Vagina (tissue), 2 donors: ENCODE results near the gene ADGRV1. TPM values are rescaled to one million over a fixed set of nuclear protein-coding genes. Genes with fewer than 3 reads are reported as not detected.

ENCODE experiments used
- DNase-seq, 2 donors: peaks; one replicate each; pipeline ENCODE4 v3.0.0-alpha.2; 2017; ENCODE audit errors: extremely low spot score in 2 of 2
- H3K27ac ChIP-seq: fragments of 200-600 bp; sonication (generic); one replicate; pipeline ENCODE4 v1.5.1; 2019
- H3K27me3 ChIP-seq: fragments of 200-600 bp; sonication (generic); one replicate; pipeline ENCODE4 v1.5.1; 2019
- H3K36me3 ChIP-seq, 2 donors: fragments of 200-600 bp; sonication (generic); one replicate each; pipeline ENCODE4 v1.5.1; 2017 to 2019
- H3K4me1 ChIP-seq: fragments of 200-600 bp; sonication (generic); one replicate; pipeline ENCODE4 v1.5.1; 2019
- H3K4me3 ChIP-seq, 2 donors: fragments of 200-600 bp; sonication (generic); 1 replicate in 1 of 2; 2 replicates in 1 of 2; pipeline ENCODE4 v1.5.1; 2016 to 2019
- H3K9me3 ChIP-seq: fragments of 200-600 bp; sonication (generic); one replicate; pipeline ENCODE4 v1.5.1; 2019
- CTCF ChIP-seq, 3 experiments: fragments of 450-650 bp in 2 of 3; fragments of 200-600 bp in 1 of 3; sonication (generic) in 1 of 3; IDR thresholded peaks; one replicate each; pipeline ENCODE4 v1.5.1; 2017 to 2019; ENCODE audit warnings: antibody characterized with exemption in 3 of 3, mild to moderate bottlenecking in 2 of 3, moderate library complexity in 2 of 3
- POLR2A ChIP-seq, 2 donors: fragments of 450-650 bp; IDR thresholded peaks; one replicate each; pipeline ENCODE4 v1.6.1; 2017; ENCODE audit warnings: antibody characterized with exemption in 2 of 2, mild to moderate bottlenecking in 2 of 2, moderate library complexity in 2 of 2
- POLR2AphosphoS5 ChIP-seq, 2 donors: sonication (generic); formaldehyde crosslinking; IDR thresholded peaks; one replicate each; pipeline ENCODE4 v1.9.0; 2017; ENCODE audit warnings: antibody characterized with exemption in 2 of 2, mild to moderate bottlenecking in 2 of 2, low read depth in 1 of 2; ENCODE audit not compliant: insufficient read depth in 1 of 2
- intact Hi-C: fragments of 100-400 bp; cut with DNase I; formaldehyde crosslinking; loops from one replicate; pipeline ENCODE4 v1.15.1; 2023
- total RNA-seq: library from RNA; depleted of rRNA; stranded (reverse); fragments of >200 nt; gene quantifications from one replicate; pipeline ENCODE4 v1.2.3, GENCODE V29; 2016

Gene ADGRV1
- total RNA-seq, 1 donor from 2014 or later: 10.6 TPM

GRCh38 chr5:91186101-91186500 is 627.5 kb downstream of the ADGRV1 start:
- no peak overlapping the region for H3K27ac ChIP-seq
- intact Hi-C loops: no loop called here
- peaks cover 29% of the 10 kb centered on the region for H3K4me1 ChIP-seq
- no peaks in the 10 kb centered on the region for H3K9me3 ChIP-seq
- DNase-seq: no peak
- no peaks in the 10 kb centered on the region for H3K27me3 ChIP-seq
- TF ChIP-seq CTCF (IDR thresholded peaks at IDR 0.05) (no peak), POLR2AphosphoS5 (IDR thresholded peaks at IDR 0.05; ENCODE audit: insufficient read depth in 1 of 2, low read depth in 1 of 2) (no peak)
- H3K4me3 ChIP-seq: no peak overlapping the region
- no peaks in the 10 kb centered on the region for H3K36me3 ChIP-seq

GRCh38 chr5:91187032-91187431 is 628.4 kb downstream of the ADGRV1 start:
- H3K9me3 ChIP-seq: no peaks in the 10 kb centered on the region
- intact Hi-C loops: no loop called here
- H3K4me3 ChIP-seq: no peak overlapping the region
- no peaks in the 10 kb centered on the region for H3K27me3 ChIP-seq
- DNase-seq: no peak
- H3K36me3 ChIP-seq: no peaks in the 10 kb centered on the region
- H3K4me1 ChIP-seq: peaks cover 31% of the 10 kb centered on the region
- H3K27ac ChIP-seq: no peak overlapping the region
- no peak for TF ChIP-seq CTCF (IDR thresholded peaks at IDR 0.05)
- no peak for TF ChIP-seq POLR2AphosphoS5 (IDR thresholded peaks at IDR 0.05; ENCODE audit: insufficient read depth in 1 of 2, low read depth in 1 of 2)
- no peak for TF ChIP-seq POLR2A (IDR thresholded peaks at IDR 0.05)

- no peaks in the 10 kb centered on the region for H3K27me3 ChIP-seq
Measured at GRCh38 chr5:91188755-91189154, 630.2 kb downstream of the ADGRV1 start.

GRCh38 chr5:91189480-91190313 is 631.1 kb downstream of the ADGRV1 start:
- Histone ChIP-seq H3K36me3 (no peaks in the 10 kb centered on the region), H3K9me3 (no peaks in the 10 kb centered on the region), H3K27me3 (no peaks in the 10 kb centered on the region), H3K4me3 (peak overlapping the region; percentile 9 to 16), H3K4me1 (peaks cover 24% of the 10 kb centered on the region), H3K27ac (peak overlapping the region; percentile 64)
- DNase-seq: no peak
- TF ChIP-seq POLR2AphosphoS5 (IDR thresholded peaks at IDR 0.05; ENCODE audit: insufficient read depth in 1 of 2, low read depth in 1 of 2) (peak in 1 of 2 donors; percentile 10), CTCF (IDR thresholded peaks at IDR 0.05) (no peak), POLR2A (IDR thresholded peaks at IDR 0.05) (no peak)
- intact Hi-C loops: no loop called here

More at GRCh38 chr5:91188755-91189154, 630.2 kb downstream of the ADGRV1 start:
- TF ChIP-seq POLR2AphosphoS5 (IDR thresholded peaks at IDR 0.05; ENCODE audit: insufficient read depth in 1 of 2, low read depth in 1 of 2): no peak
- no peak for TF ChIP-seq CTCF (IDR thresholded peaks at IDR 0.05)
- no peak for TF ChIP-seq POLR2A (IDR thresholded peaks at IDR 0.05)
- Histone ChIP-seq H3K27ac (no peak overlapping the region), H3K9me3 (no peaks in the 10 kb centered on the region), H3K36me3 (no peaks in the 10 kb centered on the region), H3K4me1 (peaks cover 24% of the 10 kb centered on the region), H3K4me3 (no peak overlapping the region)
- intact Hi-C loops: no loop called here
- no peak for DNase-seq

GRCh38 chr5:91190314-91190690 is 631.7 kb downstream of the ADGRV1 start:
- Histone ChIP-seq H3K36me3 (no peaks in the 10 kb centered on the region), H3K27me3 (no peaks in the 10 kb centered on the region), H3K27ac (peak overlapping the region; percentile 64), H3K9me3 (no peaks in the 10 kb centered on the region), H3K4me1 (peaks cover 24% of the 10 kb centered on the region), H3K4me3 (peak overlapping the region in 1 of 2 donors; percentile 9)
- DNase-seq: no peak
- no peak for TF ChIP-seq POLR2AphosphoS5 (IDR thresholded peaks at IDR 0.05; ENCODE audit: insufficient read depth in 1 of 2, low read depth in 1 of 2)
- no peak for TF ChIP-seq CTCF (IDR thresholded peaks at IDR 0.05)
- TF ChIP-seq POLR2A (IDR thresholded peaks at IDR 0.05): no peak
- intact Hi-C loops: no loop called here
